ENCODE measurements around the gene PSMB7.
"Not testable (repeated sequence)": the region's sequence is repeated elsewhere in the genome, so short reads cannot be mapped to it uniquely, and the experiment has no call there.

Gene PSMB7

GRCh38 chr9:124442826-124443225, 27.6 kb upstream of the PSMB7 start:
- DNase-seq (ENCODE audit: low read depth), result no peak

- DNase-seq (ENCODE audit: low read depth), result no peak
These were observed 27.1 kb upstream of the PSMB7 start for GRCh38 chr9:124442379-124442778.

- DNase-seq (ENCODE audit: low read depth), result no peak
These were observed 26.0 kb upstream of the PSMB7 start for GRCh38 chr9:124441291-124441690.

- DNase-seq (ENCODE audit: low read depth), result no peak
These were observed 25.5 kb upstream of the PSMB7 start for GRCh38 chr9:124440786-124441185.

GRCh38 chr9:124439686-124440243, 24.5 kb upstream of the PSMB7 start:
- no peak for DNase-seq (ENCODE audit: low read depth)

GRCh38 chr9:124439086-124439485, 23.8 kb upstream of the PSMB7 start:
- DNase-seq (ENCODE audit: low read depth), result no peak

GRCh38 chr9:124438091-124438490, 22.8 kb upstream of the PSMB7 start:
- no peak for DNase-seq (ENCODE audit: low read depth)

GRCh38 chr9:124437086-124437485, 21.8 kb upstream of the PSMB7 start:
- DNase-seq (ENCODE audit: low read depth), result no peak

GRCh38 chr9:124436320-124436719, 21.1 kb upstream of the PSMB7 start:
- DNase-seq (ENCODE audit: low read depth), result no peak

- no peak for DNase-seq (ENCODE audit: low read depth)
These were observed 14.3 kb upstream of the PSMB7 start for GRCh38 chr9:124429530-124429867.

- DNase-seq (ENCODE audit: low read depth), result no peak
These were observed 13.7 kb upstream of the PSMB7 start for GRCh38 chr9:124428751-124429529.

- DNase-seq (ENCODE audit: low read depth), result no peak
These were observed 12.0 kb upstream of the PSMB7 start for GRCh38 chr9:124427281-124427680.

GRCh38 chr9:124426361-124426760, 11.1 kb upstream of the PSMB7 start:
- DNase-seq (ENCODE audit: low read depth), result no peak

GRCh38 chr9:124425733-124426132, 10.5 kb upstream of the PSMB7 start:
- not testable (repeated sequence) for DNase-seq (ENCODE audit: low read depth)

GRCh38 chr9:124423591-124423990, 8.3 kb upstream of the PSMB7 start:
- DNase-seq (ENCODE audit: low read depth), result no peak

- DNase-seq (ENCODE audit: low read depth), result no peak
These were observed 7.9 kb upstream of the PSMB7 start for GRCh38 chr9:124423155-124423554.

GRCh38 chr9:124420991-124421543, 5.8 kb upstream of the PSMB7 start:
- no peak for DNase-seq (ENCODE audit: low read depth)

GRCh38 chr9:124419832-124420489, 4.7 kb upstream of the PSMB7 start:
- no peak for DNase-seq (ENCODE audit: low read depth)

- no peak for DNase-seq (ENCODE audit: low read depth)
These were observed 726 bp upstream of the PSMB7 start for GRCh38 chr9:124415852-124416484.

- no peak for DNase-seq (ENCODE audit: low read depth)
These were observed 630 bp downstream of the PSMB7 start for GRCh38 chr9:124414612-124415011.

GRCh38 chr9:124412228-124412575, 3.0 kb downstream of the PSMB7 start:
- DNase-seq (ENCODE audit: low read depth), result no peak

GRCh38 chr9:124411514-124412227, 3.6 kb downstream of the PSMB7 start:
- DNase-seq (ENCODE audit: low read depth), result no peak
